Breast epithelium (tissue), 4 donors: ENCODE results near the gene CIAPIN1. TPM values are rescaled to one million over a fixed set of nuclear protein-coding genes. Genes with fewer than 3 reads are reported as not detected.

Source experiments
- DNase-seq, 2 donors: peaks; one replicate each; pipeline ENCODE4 v3.0.0-alpha.2; 2019; ENCODE audit warnings: low spot score in 2 of 2
- H3K27ac ChIP-seq, 2 donors: fragments of 200-600 bp; sonication (generic) in 1 of 2; one replicate each; pipeline ENCODE4 v1.5.1; 2016 to 2019; ENCODE audit warnings: mild to moderate bottlenecking in 1 of 2
- H3K27me3 ChIP-seq, 2 donors: fragments of 200-600 bp; sonication (generic) in 1 of 2; one replicate each; pipeline versions ENCODE4 v1.5.1 to v1.6.0; 2017 to 2019; ENCODE audit warnings: control low read depth in 1 of 2, mild to moderate bottlenecking in 1 of 2
- H3K36me3 ChIP-seq: fragments of 200-600 bp; one replicate; pipeline ENCODE4 v1.5.1; 2019
- H3K4me1 ChIP-seq, 2 donors: fragments of 200-600 bp; sonication (generic); one replicate each; pipeline ENCODE4 v1.5.1; 2016 to 2019; ENCODE audit warnings: control low read depth in 1 of 2
- H3K4me3 ChIP-seq, 3 donors: fragments of 200-600 bp; sonication (generic); 1 replicate in 2 of 3; 2 replicates in 1 of 3; pipeline ENCODE4 v1.5.1; 2016 to 2019; ENCODE audit warnings: mild to moderate bottlenecking in 3 of 3, moderate library complexity in 2 of 3
- H3K9me3 ChIP-seq, 2 donors: fragments of 200-600 bp; sonication (generic) in 1 of 2; one replicate each; pipeline ENCODE4 v1.5.1; 2016 to 2019; ENCODE audit warnings: control low read depth in 1 of 2
- CTCF ChIP-seq, 3 donors: fragments of 450-650 bp; IDR thresholded peaks; one replicate each; pipeline ENCODE4 v1.5.1; 2016 to 2017; ENCODE audit warnings: antibody characterized with exemption in 3 of 3, mild to moderate bottlenecking in 3 of 3, moderate library complexity in 3 of 3
- POLR2A ChIP-seq: fragments of 450-650 bp; IDR thresholded peaks from one replicate; pipeline ENCODE4 v1.6.1; 2016; ENCODE audit warnings: antibody characterized with exemption, mild to moderate bottlenecking, moderate library complexity
- POLR2AphosphoS5 ChIP-seq, 3 donors: sonication (generic); formaldehyde crosslinking; IDR thresholded peaks; one replicate each; pipeline ENCODE4 v1.6.1; 2017; ENCODE audit warnings: antibody characterized with exemption in 3 of 3
- intact Hi-C: fragments of 100-400 bp; cut with DNase I; formaldehyde crosslinking; loops from one replicate; pipeline ENCODE4 v1.15.1; 2023; ENCODE audit warnings: low total_unique reads
- total RNA-seq, 3 donors: library from RNA; depleted of rRNA; stranded (reverse); fragments of >200 nt; gene quantifications; one replicate each; pipeline ENCODE4 v1.1.0, GENCODE V29; 2016

The CIAPIN1 gene
- total RNA-seq, 3 donors from 2014 or later = 23.4 to 33.2 (median 28.8) TPM

- Histone ChIP-seq H3K36me3 (no peaks in the 10 kb centered on the region), H3K27ac (peak within 1 kb of the TSS; percentile 67 to 82), H3K27me3 (no peaks in the 10 kb centered on the region), H3K4me1 (peaks cover 0 to 11% of the 10 kb centered on the region in 2 donors), H3K9me3 (no peaks in the 10 kb centered on the region), H3K4me3 (peak within 1 kb of the TSS; percentile 65 to 82 (median 79))
- peak; percentile 59 to 80 for DNase-seq
- TF ChIP-seq POLR2AphosphoS5 (IDR thresholded peaks at IDR 0.05) (no peak), CTCF (IDR thresholded peaks at IDR 0.05) (no peak), POLR2A (no peak)
- intact Hi-C loops = no loop called here
These were observed 39.0 kb upstream of the CIAPIN1 start, which contains the start of gene DOK4 for GRCh38 chr16:57485916-57486857. TSS of gene DOK4 (minus strand) at chr16:57486493. CDS start at chr16:57479507, 6,986 bp downstream.

GRCh38 chr16:57485091-57485915 is 38.1 kb upstream of the CIAPIN1 start:
- H3K4me3 ChIP-seq = peak overlapping the region; percentile 65 to 82 (median 79)
- peaks cover 0 to 11% of the 10 kb centered on the region in 2 donors for H3K4me1 ChIP-seq
- H3K27ac ChIP-seq = peak overlapping the region; percentile 67 to 82
- peak in 1 of 2 donors; percentile 48 for DNase-seq
- no peaks in the 10 kb centered on the region for H3K36me3 ChIP-seq
- intact Hi-C loops = no loop called here
- no peaks in the 10 kb centered on the region for H3K9me3 ChIP-seq
- no peaks in the 10 kb centered on the region for H3K27me3 ChIP-seq
- no peak for TF ChIP-seq POLR2A
- no peak for TF ChIP-seq POLR2AphosphoS5 (IDR thresholded peaks at IDR 0.05)
- TF ChIP-seq CTCF (IDR thresholded peaks at IDR 0.05) = no peak

- intact Hi-C loops = no loop called here
- Histone ChIP-seq H3K27ac (peak overlapping the region in 1 of 2 donors; percentile 60), H3K27me3 (no peaks in the 10 kb centered on the region), H3K9me3 (no peaks in the 10 kb centered on the region), H3K36me3 (no peaks in the 10 kb centered on the region), H3K4me1 (peaks cover 0 to 16% of the 10 kb centered on the region in 2 donors), H3K4me3 (no peak overlapping the region)
- TF ChIP-seq POLR2AphosphoS5 (IDR thresholded peaks at IDR 0.05) (no peak), CTCF (IDR thresholded peaks at IDR 0.05) (no peak), POLR2A (no peak)
- peak in 1 of 2 donors; percentile 39 for DNase-seq
These were observed 37.4 kb upstream of the CIAPIN1 start for GRCh38 chr16:57484515-57485005.

GRCh38 chr16:57483725-57484514 is 36.7 kb upstream of the CIAPIN1 start:
- peak overlapping the region in 1 of 3 donors; percentile 30 for H3K4me3 ChIP-seq
- TF ChIP-seq POLR2A = no peak
- TF ChIP-seq POLR2AphosphoS5 (IDR thresholded peaks at IDR 0.05) = no peak
- TF ChIP-seq CTCF (IDR thresholded peaks at IDR 0.05) = no peak
- H3K36me3 ChIP-seq = no peaks in the 10 kb centered on the region
- intact Hi-C loops = no loop called here
- H3K4me1 ChIP-seq = peaks cover 0 to 23% of the 10 kb centered on the region in 2 donors
- H3K9me3 ChIP-seq = no peaks in the 10 kb centered on the region
- peak overlapping the region in 1 of 2 donors; percentile 60 for H3K27ac ChIP-seq
- no peaks in the 10 kb centered on the region for H3K27me3 ChIP-seq
- peak in 1 of 2 donors; percentile 58 for DNase-seq
